ENCODE results near the gene KIFC3.

KIFC3 gene

GRCh38 chr16:57743886-57744641, 58.2 kb downstream of the KIFC3 start:
- Histone ChIP-seq H3K9me3 (ENCODE audit: control insufficient read depth, low read length) (no peaks in the 10 kb centered on the region), H3K4me1 (ENCODE audit: control insufficient read depth, insufficient read depth, low read length, poor library complexity, severe bottlenecking) (no peaks in the 10 kb centered on the region), H3K36me3 (ENCODE audit: control insufficient read depth, insufficient read depth, low read length) (peaks cover 29% of the 10 kb centered on the region), H3K4me3 (ENCODE audit: extremely low read depth, insufficient read depth, low read length, poor library complexity, severe bottlenecking) (no peak overlapping the region), H3K27ac (ENCODE audit: low read depth, low read length, severe bottlenecking) (no peak overlapping the region)
- 93 to 96% methylated on average over 18 to 20 of the region's 23 CpGs for WGBS, 2 experiments (ENCODE audit: insufficient coverage in 2 of 2)

- H3K9me3 ChIP-seq (ENCODE audit: control insufficient read depth, low read length): no peaks in the 10 kb centered on the region
- no peak overlapping the region for H3K4me3 ChIP-seq (ENCODE audit: extremely low read depth, insufficient read depth, low read length, poor library complexity, severe bottlenecking)
- 89 to 94% methylated on average over 6 to 8 of the region's 10 CpGs for WGBS, 2 experiments (ENCODE audit: insufficient coverage in 2 of 2)
- H3K36me3 ChIP-seq (ENCODE audit: control insufficient read depth, insufficient read depth, low read length): peaks cover 27% of the 10 kb centered on the region
- no peak overlapping the region for H3K27ac ChIP-seq (ENCODE audit: low read depth, low read length, severe bottlenecking)
- H3K4me1 ChIP-seq (ENCODE audit: control insufficient read depth, insufficient read depth, low read length, poor library complexity, severe bottlenecking): no peaks in the 10 kb centered on the region
These were observed 58.8 kb downstream of the KIFC3 start for GRCh38 chr16:57743458-57743857.

- H3K4me3 ChIP-seq (ENCODE audit: extremely low read depth, insufficient read depth, low read length, poor library complexity, severe bottlenecking): no peak overlapping the region
- H3K36me3 ChIP-seq (ENCODE audit: control insufficient read depth, insufficient read depth, low read length): peaks cover 31% of the 10 kb centered on the region
- H3K9me3 ChIP-seq (ENCODE audit: control insufficient read depth, low read length): no peaks in the 10 kb centered on the region
- H3K27ac ChIP-seq (ENCODE audit: low read depth, low read length, severe bottlenecking): no peak overlapping the region
- no peaks in the 10 kb centered on the region for H3K4me1 ChIP-seq (ENCODE audit: control insufficient read depth, insufficient read depth, low read length, poor library complexity, severe bottlenecking)
- WGBS, 2 experiments (ENCODE audit: insufficient coverage in 2 of 2): 52 to 77% methylated on average over 2 to 3 of the region's 4 CpGs
These were observed 59.7 kb downstream of the KIFC3 start for GRCh38 chr16:57742543-57742942.

- H3K36me3 ChIP-seq (ENCODE audit: control insufficient read depth, insufficient read depth, low read length): peaks cover 33% of the 10 kb centered on the region
- H3K4me1 ChIP-seq (ENCODE audit: control insufficient read depth, insufficient read depth, low read length, poor library complexity, severe bottlenecking): peaks cover 7% of the 10 kb centered on the region
- 97 to 99% methylated on average over 9 to 10 of the region's 16 CpGs for WGBS, 2 experiments (ENCODE audit: insufficient coverage in 2 of 2)
- no peak overlapping the region for H3K4me3 ChIP-seq (ENCODE audit: extremely low read depth, insufficient read depth, low read length, poor library complexity, severe bottlenecking)
- no peaks in the 10 kb centered on the region for H3K9me3 ChIP-seq (ENCODE audit: control insufficient read depth, low read length)
- H3K27ac ChIP-seq (ENCODE audit: low read depth, low read length, severe bottlenecking): no peak overlapping the region
These were observed 60.6 kb downstream of the KIFC3 start for GRCh38 chr16:57741660-57742191.

- Histone ChIP-seq H3K36me3 (ENCODE audit: control insufficient read depth, insufficient read depth, low read length) (peaks cover 33% of the 10 kb centered on the region), H3K9me3 (ENCODE audit: control insufficient read depth, low read length) (no peaks in the 10 kb centered on the region), H3K4me1 (ENCODE audit: control insufficient read depth, insufficient read depth, low read length, poor library complexity, severe bottlenecking) (peaks cover 7% of the 10 kb centered on the region), H3K4me3 (ENCODE audit: extremely low read depth, insufficient read depth, low read length, poor library complexity, severe bottlenecking) (no peak overlapping the region), H3K27ac (ENCODE audit: low read depth, low read length, severe bottlenecking) (no peak overlapping the region)
- 96 to 97% methylated on average over 20 to 23 of the region's 24 CpGs for WGBS, 2 experiments (ENCODE audit: insufficient coverage in 2 of 2)
These were observed 61.7 kb downstream of the KIFC3 start for GRCh38 chr16:57740423-57741071.

GRCh38 chr16:57739756-57740422, 62.4 kb downstream of the KIFC3 start:
- Histone ChIP-seq H3K4me1 (ENCODE audit: control insufficient read depth, insufficient read depth, low read length, poor library complexity, severe bottlenecking) (peaks cover 7% of the 10 kb centered on the region), H3K36me3 (ENCODE audit: control insufficient read depth, insufficient read depth, low read length) (peaks cover 33% of the 10 kb centered on the region), H3K27ac (ENCODE audit: low read depth, low read length, severe bottlenecking) (no peak overlapping the region), H3K9me3 (ENCODE audit: control insufficient read depth, low read length) (no peaks in the 10 kb centered on the region), H3K4me3 (ENCODE audit: extremely low read depth, insufficient read depth, low read length, poor library complexity, severe bottlenecking) (no peak overlapping the region)
- 92 to 93% methylated on average over 15 to 17 of the region's 18 CpGs for WGBS, 2 experiments (ENCODE audit: insufficient coverage in 2 of 2)

- Histone ChIP-seq H3K4me3 (ENCODE audit: extremely low read depth, insufficient read depth, low read length, poor library complexity, severe bottlenecking) (no peak overlapping the region), H3K27ac (ENCODE audit: low read depth, low read length, severe bottlenecking) (no peak overlapping the region), H3K36me3 (ENCODE audit: control insufficient read depth, insufficient read depth, low read length) (peaks cover 25% of the 10 kb centered on the region), H3K9me3 (ENCODE audit: control insufficient read depth, low read length) (no peaks in the 10 kb centered on the region), H3K4me1 (ENCODE audit: control insufficient read depth, insufficient read depth, low read length, poor library complexity, severe bottlenecking) (peaks cover 7% of the 10 kb centered on the region)
- 94 to 95% methylated on average over 6 to 7 of the region's 7 CpGs for WGBS, 2 experiments (ENCODE audit: insufficient coverage in 2 of 2)
These were observed 63.4 kb downstream of the KIFC3 start for GRCh38 chr16:57738844-57739243.

- Histone ChIP-seq H3K4me1 (ENCODE audit: control insufficient read depth, insufficient read depth, low read length, poor library complexity, severe bottlenecking) (peaks cover 7% of the 10 kb centered on the region), H3K9me3 (ENCODE audit: control insufficient read depth, low read length) (peaks cover 6% of the 10 kb centered on the region), H3K36me3 (ENCODE audit: control insufficient read depth, insufficient read depth, low read length) (peaks cover 17% of the 10 kb centered on the region), H3K4me3 (ENCODE audit: extremely low read depth, insufficient read depth, low read length, poor library complexity, severe bottlenecking) (peak overlapping the region; percentile 81), H3K27ac (ENCODE audit: low read depth, low read length, severe bottlenecking) (peak overlapping the region; percentile 93)
- WGBS, 2 experiments (ENCODE audit: insufficient coverage in 2 of 2): 23 to 28% methylated on average over 16 to 19 of the region's 23 CpGs
These were observed 65.6 kb downstream of the KIFC3 start for GRCh38 chr16:57736419-57737351.

- peaks cover 10% of the 10 kb centered on the region for H3K4me1 ChIP-seq (ENCODE audit: control insufficient read depth, insufficient read depth, low read length, poor library complexity, severe bottlenecking)
- peaks cover 6% of the 10 kb centered on the region for H3K9me3 ChIP-seq (ENCODE audit: control insufficient read depth, low read length)
- peak within 1 kb of the TSS; percentile 81 for H3K4me3 ChIP-seq (ENCODE audit: extremely low read depth, insufficient read depth, low read length, poor library complexity, severe bottlenecking)
- peak within 1 kb of the TSS; percentile 93 for H3K27ac ChIP-seq (ENCODE audit: low read depth, low read length, severe bottlenecking)
- H3K36me3 ChIP-seq (ENCODE audit: control insufficient read depth, insufficient read depth, low read length): peaks cover 15% of the 10 kb centered on the region
- 2 to 3% methylated on average over 35 of the region's 35 CpGs for WGBS, 2 experiments (ENCODE audit: insufficient coverage in 2 of 2)
These were observed 66.4 kb downstream of the KIFC3 start, which contains the start of gene KATNB1 for GRCh38 chr16:57735755-57736418. Gene KATNB1, plus strand, starts transcription at chr16:57735770. Its CDS starts 1,474 bp downstream, at chr16:57737244.

All from mesodermal cell (in vitro differentiated cells).